NCI-H345 treated with DMSO at 0.1 percent for 48 hours (cell line): ENCODE data around the gene CAPG.
"Not testable (repeated sequence)": the region's sequence is repeated elsewhere in the genome, so short reads cannot be mapped to it uniquely, and the experiment has no call there.

Experiments used
- DNase-seq: peaks from one replicate; lab custom pipeline; 2025; ENCODE audit not compliant: unreplicated experiment; lab: John Stamatoyannopoulos, UW

CAPG gene

DNA sequence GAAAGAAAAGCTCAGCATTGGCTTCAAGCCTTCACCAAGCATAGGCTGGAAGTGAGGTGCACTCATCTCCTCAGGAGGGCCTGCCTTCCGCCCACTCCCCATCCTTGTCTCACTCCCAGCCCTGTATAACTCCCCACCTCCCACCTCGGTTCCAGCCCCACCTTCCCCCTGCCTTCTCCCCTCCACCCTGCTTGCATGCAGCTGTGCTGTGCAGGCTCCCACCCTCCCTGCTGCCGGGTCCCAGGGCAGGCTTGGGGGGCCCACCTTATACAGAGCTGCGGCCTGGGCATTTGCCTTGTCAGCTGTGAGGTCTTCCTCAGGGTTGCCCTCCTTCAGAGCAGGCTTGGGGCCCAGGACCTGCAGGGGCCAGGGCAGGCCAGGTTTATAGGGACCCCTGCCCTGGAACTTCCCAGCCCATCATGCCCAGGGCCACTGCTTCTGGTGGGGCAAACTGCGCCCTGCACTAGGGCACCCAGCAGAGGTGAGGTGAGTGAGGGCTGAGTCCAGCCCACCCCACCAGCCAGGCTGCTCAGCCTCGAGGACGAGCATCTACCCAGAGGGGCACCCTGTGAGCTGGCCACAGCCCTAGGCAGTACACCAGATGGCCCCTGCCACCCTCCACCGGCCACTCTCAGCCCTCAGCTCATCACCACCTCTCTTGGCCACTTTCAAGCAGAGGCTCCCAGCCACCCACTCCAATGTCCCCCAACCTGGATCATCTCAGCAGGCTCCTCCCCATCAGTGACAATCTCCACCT is 11.6 kb downstream of the CAPG start:
- DNase-seq, result no peak

DNA sequence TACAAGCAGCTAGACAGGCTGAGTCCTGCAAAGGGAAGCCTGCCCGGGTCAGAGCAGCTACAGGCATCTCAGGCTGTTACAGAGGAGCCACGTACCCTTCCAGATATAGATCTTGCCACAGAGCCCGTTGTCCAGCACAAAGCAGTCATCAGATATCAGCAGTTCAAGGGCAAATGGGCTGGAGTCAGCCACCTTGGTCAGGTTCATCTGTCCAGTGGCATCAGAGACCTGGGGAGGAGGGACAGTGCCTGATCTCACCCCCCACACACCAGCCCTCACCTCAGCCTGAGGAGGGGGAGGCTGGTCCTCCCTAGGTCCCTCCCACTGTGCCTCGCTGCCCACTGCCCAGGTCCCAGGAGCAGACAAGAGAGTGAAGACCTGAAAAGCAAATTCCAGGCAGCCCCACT is 12.2 kb downstream of the CAPG start:
- no peak for DNase-seq

DNA sequence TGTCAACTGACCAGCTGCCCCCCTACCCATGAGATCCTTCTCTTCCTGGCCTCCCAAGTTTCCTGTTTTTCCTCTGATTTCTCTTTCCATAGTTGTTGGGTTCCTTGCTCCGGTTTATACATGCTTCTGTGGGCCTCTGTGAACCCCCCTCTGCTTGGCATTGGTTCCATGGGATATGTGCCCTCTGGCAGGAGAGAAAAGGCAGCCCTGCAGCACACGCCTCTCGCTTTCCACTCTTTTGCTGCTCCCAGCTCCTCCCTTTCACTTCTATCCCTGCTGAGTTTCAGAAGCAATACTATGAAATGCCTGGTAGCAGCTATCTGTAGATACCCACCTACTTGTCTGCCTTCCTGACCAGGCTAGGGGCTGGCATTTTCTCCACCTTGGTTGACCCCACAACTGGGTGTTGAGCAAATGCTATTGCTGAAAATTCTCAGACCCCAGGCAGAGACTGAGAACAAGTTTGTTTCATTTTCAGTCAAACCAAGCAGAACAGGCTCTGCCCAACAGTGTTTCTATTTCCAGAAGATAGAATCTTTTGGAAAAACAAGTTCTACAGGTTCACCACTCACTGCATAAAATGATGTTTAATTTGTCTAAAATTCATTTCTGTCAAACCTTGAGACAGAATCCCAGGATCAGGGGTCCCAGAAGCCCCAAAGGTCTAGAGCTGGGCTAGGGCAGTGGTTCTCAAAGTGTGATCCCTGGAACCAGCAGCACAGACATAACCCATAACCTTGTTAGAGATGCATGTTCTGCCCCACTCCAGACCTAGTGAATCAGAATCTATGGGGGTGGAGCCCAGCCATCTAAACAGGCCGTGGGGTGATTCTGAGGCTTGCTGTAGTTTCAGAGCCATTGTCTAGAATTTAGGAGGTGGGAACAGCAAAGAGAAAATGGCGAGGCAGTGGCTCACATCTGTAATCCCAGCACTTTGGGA is 13.4 kb downstream of the CAPG start:
- DNase-seq, result no peak

DNA sequence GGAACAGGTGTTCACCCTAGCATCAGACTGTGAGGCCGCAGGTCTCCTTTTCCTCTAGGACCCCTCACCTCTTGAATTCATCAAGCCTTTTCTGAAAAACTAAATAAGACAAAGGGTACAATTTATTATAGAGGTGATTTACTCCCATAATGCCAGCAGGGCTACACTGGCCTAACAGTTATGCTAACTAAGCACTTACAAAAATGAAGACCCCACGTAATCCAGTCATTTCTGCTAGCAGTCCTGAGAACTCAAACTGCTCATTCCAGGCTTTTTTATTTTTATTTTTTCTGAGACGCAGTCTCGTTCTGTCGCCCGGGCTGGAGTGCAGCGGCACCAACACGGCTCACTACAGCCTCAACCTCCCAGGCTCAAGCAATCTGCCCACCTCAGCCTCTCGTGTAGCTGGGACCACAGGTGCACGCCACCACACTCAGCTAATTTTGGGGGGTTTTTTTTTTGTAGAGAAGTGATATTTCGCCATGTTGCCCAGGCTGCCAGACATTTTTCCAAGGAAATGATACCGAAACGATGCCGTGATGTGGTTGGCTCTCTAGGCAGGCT is 14.2 kb downstream of the CAPG start:
- DNase-seq, result no peak

DNA sequence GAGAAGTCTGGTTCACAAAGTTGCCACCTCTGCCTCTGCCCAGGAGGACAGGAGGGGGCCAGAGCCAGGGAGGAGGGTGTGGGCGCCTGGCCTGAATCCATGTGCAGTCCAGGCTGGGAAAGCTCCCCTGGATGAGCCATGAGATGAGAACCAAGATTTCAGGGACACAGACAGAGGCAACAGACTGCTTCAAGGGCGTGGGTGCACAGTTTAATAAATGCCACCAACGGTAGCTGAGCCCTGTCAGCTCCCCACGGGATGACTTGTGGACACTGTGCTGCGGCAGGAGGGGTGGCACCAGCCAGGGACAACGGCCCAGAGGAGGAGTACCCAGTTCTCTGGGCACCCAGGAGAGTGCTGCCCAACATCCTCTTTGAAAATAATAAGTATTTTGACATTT is 15.2 kb downstream of the CAPG start:
- no peak for DNase-seq

DNA sequence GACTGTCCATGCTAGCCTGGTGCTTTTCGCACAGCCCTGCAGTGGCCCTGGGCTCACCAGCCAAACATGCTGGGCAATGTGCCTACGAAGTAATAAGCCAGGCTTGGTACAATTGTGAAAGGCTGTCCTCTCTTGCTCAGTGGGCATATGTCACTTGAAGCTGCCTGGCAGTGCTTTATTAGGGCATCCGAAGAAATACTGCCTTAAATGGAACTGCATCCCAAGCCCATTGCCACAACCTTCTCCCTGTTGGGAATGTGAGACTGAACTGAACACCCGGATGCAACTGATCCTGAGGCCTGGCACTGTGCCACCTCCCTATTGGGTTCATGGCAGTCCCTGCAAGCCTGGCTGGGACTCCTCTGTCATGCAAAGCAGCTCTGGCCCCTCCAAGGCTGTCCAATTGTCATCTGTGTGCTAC is 15.9 kb downstream of the CAPG start:
- DNase-seq, result peak; percentile 81

DNA sequence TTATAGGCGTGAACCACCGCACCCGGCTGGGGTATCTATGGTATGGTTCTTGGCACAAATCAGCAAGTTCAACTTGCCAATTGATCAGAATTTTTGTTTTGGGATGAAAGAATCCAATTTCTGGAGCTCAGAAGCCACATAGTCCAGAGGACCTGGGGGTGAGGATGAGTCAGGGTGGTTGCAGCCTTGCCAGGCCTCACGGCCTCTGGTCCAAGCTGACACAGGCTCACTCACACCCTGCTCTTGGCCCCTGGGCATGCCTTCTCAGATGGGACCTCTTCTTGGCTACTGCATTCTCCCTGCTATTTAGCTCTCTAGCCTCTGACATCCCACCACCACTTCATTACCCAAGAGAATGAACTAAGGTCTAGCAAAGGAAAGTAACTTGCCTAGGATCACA is 16.3 kb downstream of the CAPG start:
- no peak for DNase-seq

DNA sequence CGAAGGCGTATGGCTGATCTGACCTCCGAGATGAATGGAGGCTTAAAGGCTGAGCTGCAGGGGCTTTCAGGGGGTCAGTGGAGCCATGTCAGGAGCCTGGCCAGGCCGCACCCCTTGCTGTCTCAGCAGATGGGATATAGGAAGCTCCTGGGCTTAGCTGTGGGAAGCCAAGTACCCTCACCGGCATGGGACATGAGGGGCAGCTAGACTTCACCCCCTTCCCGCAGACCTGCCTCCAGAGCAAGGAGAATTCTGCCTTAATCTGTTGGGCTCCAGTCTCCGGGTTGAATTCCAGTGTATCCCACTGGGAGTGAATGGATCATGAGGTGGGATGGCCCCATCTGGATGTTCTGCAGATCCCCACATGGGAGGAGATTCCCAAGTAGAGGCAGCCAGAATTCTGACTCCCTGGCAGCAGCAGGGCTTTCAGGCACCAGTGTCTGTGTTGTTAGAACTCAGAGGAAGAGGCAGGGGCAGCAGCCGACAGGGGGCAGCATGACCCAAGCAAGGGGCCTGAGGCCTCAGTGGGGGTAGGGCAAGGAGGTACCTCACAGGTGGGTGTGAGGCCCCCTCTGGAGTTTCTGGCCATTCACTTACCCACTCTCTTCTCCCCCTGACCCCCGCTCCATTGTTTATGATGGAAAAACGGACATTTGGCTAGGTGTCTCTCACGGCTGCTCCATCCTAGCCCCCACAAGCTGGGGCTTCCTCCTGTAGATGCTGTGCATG is 19.1 kb downstream of the CAPG start:
- no peak for DNase-seq

DNA sequence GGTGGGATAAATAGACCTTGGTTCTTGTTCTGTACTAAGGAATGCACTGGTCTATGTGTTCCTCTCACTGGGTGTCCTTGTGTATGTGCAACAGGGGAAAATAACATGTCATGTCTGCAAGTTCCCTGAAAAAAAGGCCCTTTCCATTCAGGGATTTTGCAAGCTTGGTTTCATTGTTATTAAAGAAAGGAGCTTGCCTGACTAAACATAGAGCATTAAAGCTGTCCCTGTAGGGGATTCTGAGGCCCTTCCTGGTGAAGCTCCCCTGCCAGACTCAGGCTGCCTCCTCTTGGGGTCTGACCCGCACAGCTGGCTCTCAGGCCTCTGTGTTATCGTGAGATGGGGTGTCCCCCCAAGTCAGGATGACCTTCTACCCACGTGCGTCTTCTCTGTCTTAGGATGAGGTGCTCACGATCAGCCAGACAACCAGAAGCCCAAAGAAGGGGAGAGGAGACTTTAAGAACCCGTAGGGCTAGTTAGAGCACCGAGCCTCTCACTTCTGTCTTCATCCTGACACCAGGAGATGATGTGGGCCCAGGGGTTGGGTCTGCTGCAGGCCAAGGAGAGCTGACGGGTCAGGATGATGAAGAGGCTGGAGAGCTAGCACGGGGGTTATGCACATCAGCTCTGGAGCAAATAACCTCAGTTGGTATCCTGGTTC is 21.2 kb downstream of the CAPG start:
- DNase-seq, result no peak

DNA sequence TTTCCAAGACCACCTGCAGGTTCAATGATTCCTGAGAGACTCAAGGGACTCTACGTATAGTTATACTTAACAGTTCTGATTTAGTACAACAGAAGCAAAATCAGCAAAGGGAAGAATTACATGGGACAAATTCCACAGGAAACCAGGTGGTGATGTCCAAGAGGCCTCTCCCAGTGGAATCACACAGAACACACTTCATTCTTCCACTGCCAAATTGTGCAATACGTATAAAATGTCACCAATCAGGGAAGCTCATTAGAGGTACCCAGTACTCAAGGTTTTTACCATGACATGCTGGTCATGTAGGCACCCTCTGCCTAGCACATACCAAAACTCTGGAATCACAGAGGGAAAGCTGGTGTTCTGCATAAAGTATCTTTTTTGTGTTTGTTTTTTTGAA is 22.4 kb downstream of the CAPG start:
- DNase-seq, result no peak

DNA sequence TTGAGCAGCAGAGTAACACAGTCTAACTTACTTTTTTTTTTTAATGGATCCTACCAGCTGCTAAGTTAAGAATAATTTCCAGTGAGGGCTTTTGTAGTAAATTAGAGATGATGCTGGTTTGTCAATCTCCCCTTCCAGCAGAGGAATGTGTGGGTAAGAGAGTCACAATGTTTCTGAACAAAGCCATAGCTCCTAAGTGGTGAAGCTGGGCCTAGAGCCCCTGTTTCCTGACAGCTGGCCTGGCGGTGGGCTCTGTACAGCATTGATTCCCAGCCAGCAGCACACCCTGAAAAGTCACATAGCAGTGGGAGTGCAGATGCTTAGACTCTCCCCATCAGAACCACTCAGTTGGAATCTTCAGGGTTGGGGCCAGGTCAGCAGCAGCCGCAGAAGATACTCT is 24.4 kb downstream of the CAPG start:
- no peak for DNase-seq

DNA sequence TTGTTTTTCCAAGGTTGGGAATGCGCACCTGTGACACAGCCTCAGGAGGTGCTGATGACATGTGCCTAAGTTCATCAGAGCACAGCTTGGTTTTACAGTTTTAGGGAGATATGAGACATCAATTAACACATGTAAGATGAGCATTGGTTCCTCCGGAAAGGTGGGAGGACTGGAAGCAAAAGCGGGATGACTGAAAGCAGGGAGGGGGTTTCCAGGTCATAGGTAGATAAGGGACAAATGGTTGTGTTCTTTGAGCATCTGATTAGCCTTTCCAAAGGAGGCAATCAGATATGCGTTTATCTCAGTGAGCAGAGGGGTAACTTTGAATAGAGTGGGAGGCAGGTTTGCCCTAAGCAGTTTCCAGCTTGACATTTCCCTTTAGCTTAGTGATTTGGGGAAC is 26.3 kb downstream of the CAPG start:
- DNase-seq, result no peak

DNA sequence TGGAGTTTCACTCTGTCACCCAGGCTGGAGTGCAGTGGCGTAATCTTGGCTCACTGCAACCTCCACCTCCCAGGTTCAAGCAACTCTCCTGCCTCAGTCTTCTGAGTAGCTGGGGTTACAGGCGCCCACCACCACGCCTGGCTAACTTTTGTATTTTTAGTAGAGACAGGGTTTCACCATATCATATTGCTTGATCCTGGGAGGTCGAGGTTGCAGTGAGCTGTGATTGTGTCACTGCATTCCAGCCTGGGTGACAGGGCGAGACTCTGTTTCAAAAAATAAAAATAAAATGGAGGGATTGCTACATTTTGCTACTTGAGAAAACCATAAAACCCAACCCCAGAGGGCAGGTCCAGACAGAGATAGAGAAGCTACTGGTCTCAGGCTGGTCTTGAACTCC is 27.0 kb downstream of the CAPG start:
- not testable (repeated sequence) for DNase-seq

DNA sequence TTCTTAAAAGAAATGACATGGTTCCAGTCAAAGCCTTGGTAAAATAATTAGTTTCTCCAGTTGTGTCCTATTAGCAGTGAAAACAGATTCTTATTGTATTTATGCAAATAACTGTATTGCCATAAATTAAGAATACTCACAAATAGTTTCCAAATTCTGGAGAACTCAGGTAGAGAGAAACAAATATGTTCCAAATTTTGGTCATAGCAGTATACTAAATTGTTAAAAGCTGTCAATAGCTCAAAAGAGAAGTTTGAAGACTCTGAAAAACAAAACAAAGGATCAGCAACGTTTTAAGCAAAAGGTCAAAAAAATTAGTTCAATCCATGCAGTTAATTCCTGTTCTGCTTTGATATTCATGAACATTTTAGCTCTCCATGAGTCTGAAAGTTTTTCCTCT is 30.1 kb downstream of the CAPG start:
- no peak for DNase-seq

DNA sequence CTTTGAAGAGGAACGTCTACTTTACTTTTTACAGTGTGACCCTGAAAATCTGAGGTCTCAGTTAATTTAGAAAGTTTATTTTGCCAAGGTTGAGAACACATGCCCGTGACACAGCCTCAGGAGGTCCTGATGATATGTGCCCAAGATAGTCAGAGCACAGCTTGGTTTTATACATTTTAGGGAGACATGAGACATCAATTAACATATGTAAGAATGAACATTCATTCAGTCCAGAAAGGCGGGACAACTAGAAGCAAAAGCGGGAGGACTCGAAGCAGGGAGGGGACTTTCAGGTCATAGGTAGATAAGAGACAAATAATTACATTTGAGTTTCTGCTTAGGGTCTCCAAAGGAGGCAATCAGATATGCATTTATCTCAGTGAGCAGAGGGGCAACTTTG is 31.9 kb downstream of the CAPG start:
- no peak for DNase-seq

DNA sequence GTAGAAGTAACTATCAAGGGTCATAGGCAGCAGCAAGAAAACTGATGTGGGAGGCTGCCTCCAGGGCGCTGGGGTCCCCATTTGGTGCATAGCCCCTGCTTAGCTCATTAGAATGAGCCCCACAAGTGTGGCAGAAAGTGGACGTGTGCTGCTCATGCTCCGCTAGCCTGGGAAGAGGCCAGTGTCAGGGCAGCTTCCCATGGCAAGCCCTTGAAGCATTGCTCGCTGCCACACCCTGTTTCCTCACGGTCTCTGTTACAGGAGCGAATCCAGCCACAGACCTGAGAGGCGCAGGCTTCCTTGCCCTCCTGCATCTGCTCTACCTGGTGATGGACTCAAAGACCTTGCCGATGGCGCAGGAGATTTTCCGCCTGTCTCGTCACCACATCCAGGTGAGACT is 33.1 kb downstream of the CAPG start:
- DNase-seq, result no peak

DNA sequence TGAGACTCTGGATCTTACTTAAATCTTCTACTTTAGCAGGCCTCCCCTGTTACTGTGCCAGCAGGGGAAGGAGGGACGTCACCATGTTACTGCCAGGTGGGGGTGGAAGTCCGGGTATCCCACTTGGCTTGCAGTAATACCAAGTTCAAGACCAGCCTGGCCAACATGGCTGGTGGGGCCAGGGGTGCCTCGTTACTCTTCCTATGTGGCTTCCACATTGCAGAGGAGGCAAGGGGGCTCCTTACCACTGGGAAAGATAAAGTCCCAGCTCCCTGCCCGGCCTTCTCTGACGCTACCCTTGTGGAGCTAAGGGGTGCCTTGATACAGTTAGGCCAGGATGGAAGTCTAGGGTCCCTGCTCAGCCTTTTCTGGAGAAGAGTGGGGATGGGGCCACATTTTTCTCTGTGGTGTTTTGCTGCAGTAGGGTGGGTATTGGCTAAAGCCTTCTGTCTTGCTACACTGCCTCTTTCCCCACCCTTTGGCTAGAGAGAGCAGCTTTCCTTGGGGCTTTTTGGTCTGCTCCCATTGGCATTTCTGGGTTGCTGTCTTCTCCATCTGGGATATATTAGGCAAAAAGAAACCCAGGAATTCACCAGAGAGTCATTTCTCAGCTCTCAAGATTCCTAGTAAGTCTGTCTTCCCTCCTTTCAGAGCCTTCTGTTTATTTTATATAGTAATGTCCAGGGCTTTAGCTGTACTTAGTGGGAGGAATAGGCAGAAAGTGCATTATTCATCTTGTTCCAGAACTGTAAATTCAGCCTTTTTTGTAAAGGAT is 33.7 kb downstream of the CAPG start:
- DNase-seq, result no peak

DNA sequence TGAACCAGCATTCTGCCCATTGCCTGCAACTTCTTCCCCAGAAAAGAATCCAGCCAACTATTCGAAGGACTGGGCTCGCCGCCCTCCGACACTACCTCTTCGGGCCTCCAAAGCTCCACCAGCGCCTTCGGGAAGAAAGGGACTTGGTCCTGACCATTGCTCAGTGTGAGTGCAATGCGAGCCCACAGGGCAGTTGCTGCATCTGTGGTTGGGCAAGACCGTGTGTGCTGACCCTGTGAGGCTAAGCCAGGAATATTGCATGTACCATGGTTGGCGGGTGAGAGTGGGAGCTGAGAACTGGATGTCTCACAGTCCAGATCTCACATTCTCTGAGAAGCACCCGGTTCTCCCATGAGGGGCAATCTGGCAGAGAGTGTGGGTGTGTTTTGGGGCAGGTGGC is 39.1 kb downstream of the CAPG start:
- DNase-seq, result no peak

DNA sequence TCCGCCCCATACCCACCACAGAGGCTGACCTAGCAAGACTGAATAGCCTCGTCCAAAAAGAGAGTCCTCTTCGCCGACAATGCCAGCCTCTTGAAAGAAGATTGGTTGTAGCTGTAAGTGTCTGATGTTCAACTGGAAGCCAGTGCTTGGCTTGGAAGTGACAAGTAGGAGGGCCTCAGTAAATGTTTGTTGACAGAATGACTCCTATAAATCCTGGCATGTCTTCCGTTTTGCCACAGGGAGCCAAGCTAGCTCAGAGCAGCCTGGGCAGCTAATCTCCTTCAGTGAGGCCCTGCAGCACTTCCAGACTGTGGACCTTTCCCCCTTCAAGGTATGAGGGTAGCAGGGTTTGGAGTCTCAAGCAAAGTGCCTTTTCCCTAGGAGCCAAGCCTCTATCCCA is 40.7 kb downstream of the CAPG start:
- DNase-seq, result no peak

DNA sequence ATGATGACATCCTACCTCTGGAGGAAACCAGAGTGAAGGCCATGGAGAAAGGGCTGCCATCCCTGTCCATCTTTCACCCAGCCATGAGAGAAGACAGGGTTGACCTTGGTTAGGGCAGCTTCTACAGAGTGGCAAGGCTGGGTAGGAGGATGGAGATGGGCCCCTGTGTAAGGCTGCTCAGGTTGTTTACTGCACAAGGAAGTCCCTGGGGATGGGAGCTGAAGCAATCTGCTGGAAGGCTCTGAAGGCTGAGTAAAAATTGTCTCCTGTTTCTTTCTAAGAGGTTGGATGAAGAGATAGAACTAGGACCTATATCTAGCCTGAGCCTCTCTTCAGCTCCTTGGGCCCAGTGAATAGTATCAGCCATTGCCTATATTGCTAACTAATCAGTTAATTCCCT is 41.2 kb downstream of the CAPG start:
- no peak for DNase-seq
